ENCODE results near the gene MRPS31. TPM values are rescaled to one million over a fixed set of nuclear protein-coding genes. Genes with fewer than 3 reads are reported as not detected.

Gene MRPS31
- total RNA-seq, 2 experiments from 2014 or later = 45.8 to 46.1 TPM

GRCh38 chr13:40801255-40802217 lies 30.5 kb upstream of the MRPS31 start:
- H3K27ac Mint-ChIP-seq = no peak overlapping the region
- intact Hi-C loops (cut with DNase I, micrococcal nuclease) = no loop called here
- CTCF ChIA-PET = interaction anchor here (0.7 to 1.3 kb wide), 2 partner anchors 207 to 252 kb away, joined by 4 to 6 read pairs; no protein-coding TSS in a partner anchor
- peaks cover 30% of the 10 kb centered on the region for H3K36me3 Mint-ChIP-seq (ENCODE audit: low read depth)
- POLR2A ChIA-PET = no interaction called here
- peaks cover 6% of the 10 kb centered on the region for H3K4me1 Mint-ChIP-seq
- H3K27me3 Mint-ChIP-seq = no peaks in the 10 kb centered on the region
- no peaks in the 10 kb centered on the region for H3K9me3 Mint-ChIP-seq (ENCODE audit: low read depth)
- ATAC-seq = no peak
- H3K4me3 Mint-ChIP-seq = no peak overlapping the region
- no peak for DNase-seq

- Mint-ChIP-seq H3K27me3 (no peaks in the 10 kb centered on the region), H3K4me1 (peaks cover 6% of the 10 kb centered on the region), H3K9me3 (ENCODE audit: low read depth) (no peaks in the 10 kb centered on the region), H3K27ac (no peak overlapping the region), H3K4me3 (no peak overlapping the region), H3K36me3 (ENCODE audit: low read depth) (peaks cover 27% of the 10 kb centered on the region)
- POLR2A ChIA-PET = no interaction called here
- CTCF ChIA-PET = interaction anchor here (1.3 to 1.4 kb wide), 2 partner anchors 23 to 253 kb away, joined by 5 to 6 read pairs; no protein-coding TSS in a partner anchor
- no peak for ATAC-seq
- no peak for DNase-seq
- intact Hi-C loops (cut with DNase I, micrococcal nuclease) = no loop called here
Observed at GRCh38 chr13:40800559-40800958, 29.6 kb upstream of the MRPS31 start.

DNA sequence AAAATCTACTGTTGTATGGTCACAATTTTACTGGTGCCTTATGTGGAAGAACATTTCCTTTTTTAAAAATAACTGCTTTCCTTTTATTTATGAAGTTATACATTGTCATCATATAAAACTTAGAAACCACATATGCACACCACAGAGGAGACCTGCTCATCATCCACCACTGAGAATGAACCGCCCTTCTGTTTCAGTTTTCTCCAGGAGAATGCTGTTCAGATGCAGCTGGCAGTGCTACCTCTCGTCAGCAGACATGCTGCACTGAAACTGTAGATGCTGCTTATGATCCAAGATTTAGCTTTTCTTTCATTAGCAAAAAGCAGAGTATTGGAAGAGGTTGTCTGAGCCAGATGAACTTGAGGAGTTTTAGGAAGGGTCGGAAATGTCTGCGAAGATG lies 28.5 kb upstream of the MRPS31 start:
- CTCF ChIA-PET = interaction anchor here (1.0 to 1.9 kb wide), 3 partner anchors 11 to 22 kb away, joined by 3 to 5 read pairs (median 5); partner anchors contain the start of gene SLC25A15

DNA sequence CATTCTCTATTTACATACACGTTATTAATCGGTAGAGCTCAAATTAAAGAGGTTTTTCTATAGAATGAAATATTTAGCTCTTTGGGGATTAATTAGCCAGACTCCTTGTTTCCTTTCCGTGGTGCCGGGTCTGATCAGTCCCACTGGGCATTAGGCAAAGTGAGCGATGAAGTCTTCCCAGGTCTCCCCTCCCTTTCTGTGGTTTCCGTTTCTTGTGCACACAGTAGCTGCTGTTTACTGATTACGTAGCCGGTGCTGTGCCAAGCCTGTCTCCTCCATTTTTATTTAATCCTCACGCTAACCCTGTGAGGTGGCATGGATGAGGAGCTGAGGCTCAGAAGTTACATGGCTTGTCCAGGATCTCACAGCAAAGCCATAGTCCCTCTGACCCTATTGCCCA lies 27.4 kb upstream of the MRPS31 start:
- H3K9me3 Mint-ChIP-seq (ENCODE audit: low read depth) = no peaks in the 10 kb centered on the region
- peak; percentile 66 for ATAC-seq
- peaks cover 29% of the 10 kb centered on the region for H3K36me3 Mint-ChIP-seq (ENCODE audit: low read depth)
- ChIA-PET CTCF (interaction anchor here (0.7 to 1.9 kb wide), 7 partner anchors 9 to 1348 kb away, joined by 3 to 5 read pairs (median 4); partner anchors contain the start of gene SLC25A15), POLR2A (no interaction called here)
- H3K4me1 Mint-ChIP-seq = peaks cover 6% of the 10 kb centered on the region
- intact Hi-C loops (cut with DNase I, micrococcal nuclease) = no loop called here
- H3K4me3 Mint-ChIP-seq = no peak overlapping the region
- peak overlapping the region; percentile 73 for H3K27ac Mint-ChIP-seq
- H3K27me3 Mint-ChIP-seq = no peaks in the 10 kb centered on the region
- no peak for DNase-seq

More for the DNA sequence above, 28.5 kb upstream of the MRPS31 start:
- intact Hi-C loops (cut with DNase I, micrococcal nuclease) = no loop called here
- peaks cover 6% of the 10 kb centered on the region for H3K4me1 Mint-ChIP-seq
- ATAC-seq (no peak), DNase-seq (no peak)
- POLR2A ChIA-PET = no interaction called here
- H3K9me3 Mint-ChIP-seq (ENCODE audit: low read depth) = no peaks in the 10 kb centered on the region
- H3K4me3 Mint-ChIP-seq = no peak overlapping the region
- no peak overlapping the region for H3K27ac Mint-ChIP-seq
- no peaks in the 10 kb centered on the region for H3K27me3 Mint-ChIP-seq
- peaks cover 24% of the 10 kb centered on the region for H3K36me3 Mint-ChIP-seq (ENCODE audit: low read depth)

DNA sequence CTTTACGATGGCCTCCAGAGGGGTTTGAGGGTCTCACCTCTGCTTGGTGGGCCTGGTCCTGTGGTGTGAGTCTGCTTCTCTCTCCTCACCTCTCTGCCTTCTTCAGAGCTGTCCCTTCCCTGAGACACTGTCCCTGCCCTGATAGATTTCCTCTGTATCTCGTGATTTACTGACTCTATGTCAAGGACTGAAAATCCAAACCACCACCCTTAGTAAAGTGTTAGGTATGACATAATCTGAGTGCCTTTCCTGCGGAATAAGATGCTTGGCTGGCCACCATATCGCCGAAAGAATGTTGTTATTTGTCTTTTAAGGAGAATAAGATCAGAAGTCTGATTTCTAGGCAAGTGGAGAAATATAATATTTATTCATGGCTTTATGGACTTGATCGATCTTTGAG lies 25.7 kb upstream of the MRPS31 start:
- CTCF ChIA-PET = no interaction called here
- Mint-ChIP-seq H3K9me3 (ENCODE audit: low read depth) (no peaks in the 10 kb centered on the region), H3K4me3 (no peak overlapping the region), H3K27me3 (no peaks in the 10 kb centered on the region), H3K4me1 (peaks cover 6% of the 10 kb centered on the region), H3K36me3 (ENCODE audit: low read depth) (peaks cover 27% of the 10 kb centered on the region), H3K27ac (no peak overlapping the region)
- POLR2A ChIA-PET = no interaction called here
- intact Hi-C loops (cut with DNase I, micrococcal nuclease) = no loop called here
- DNase-seq = no peak
- no peak for ATAC-seq

GRCh38 chr13:40794414-40795368 lies 23.7 kb upstream of the MRPS31 start:
- CTCF ChIA-PET = no interaction called here

DNA sequence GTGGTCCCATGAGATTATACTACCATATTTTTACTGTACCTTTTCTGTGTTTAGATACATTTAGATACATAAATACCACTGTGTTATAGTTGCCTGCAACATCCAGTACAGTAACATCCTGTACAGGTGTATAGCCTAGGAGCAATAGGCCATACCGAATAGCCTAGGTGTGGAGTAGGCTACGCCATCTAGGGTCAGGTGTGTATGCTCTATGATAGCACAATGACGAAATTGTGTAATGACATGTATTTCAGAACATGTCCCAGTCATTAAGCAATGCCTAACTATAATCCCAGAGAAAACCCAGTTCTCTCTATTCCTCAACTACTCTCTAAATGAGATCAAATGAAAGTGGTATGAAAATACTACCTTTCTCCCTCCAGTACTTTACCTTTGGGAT lies 22.3 kb upstream of the MRPS31 start:
- H3K27me3 Mint-ChIP-seq = no peaks in the 10 kb centered on the region
- peaks cover 14% of the 10 kb centered on the region for H3K36me3 Mint-ChIP-seq (ENCODE audit: low read depth)
- intact Hi-C loops (cut with DNase I, micrococcal nuclease) = no loop called here
- ATAC-seq (no peak), DNase-seq (no peak)
- H3K4me3 Mint-ChIP-seq = no peak overlapping the region
- H3K4me1 Mint-ChIP-seq = peaks cover 8% of the 10 kb centered on the region
- ChIA-PET POLR2A (no interaction called here), CTCF (no interaction called here)
- H3K27ac Mint-ChIP-seq = no peak overlapping the region
- no peaks in the 10 kb centered on the region for H3K9me3 Mint-ChIP-seq (ENCODE audit: low read depth)

More at GRCh38 chr13:40794414-40795368, 23.7 kb upstream of the MRPS31 start:
- no peak for ATAC-seq
- H3K36me3 Mint-ChIP-seq (ENCODE audit: low read depth) = peaks cover 24% of the 10 kb centered on the region
- no peak overlapping the region for H3K4me3 Mint-ChIP-seq
- DNase-seq = peak; percentile 31
- H3K27me3 Mint-ChIP-seq = no peaks in the 10 kb centered on the region
- intact Hi-C loops (cut with DNase I, micrococcal nuclease) = no loop called here
- POLR2A ChIA-PET = no interaction called here
- no peaks in the 10 kb centered on the region for H3K9me3 Mint-ChIP-seq (ENCODE audit: low read depth)
- H3K27ac Mint-ChIP-seq = no peak overlapping the region
- H3K4me1 Mint-ChIP-seq = peaks cover 10% of the 10 kb centered on the region

DNA sequence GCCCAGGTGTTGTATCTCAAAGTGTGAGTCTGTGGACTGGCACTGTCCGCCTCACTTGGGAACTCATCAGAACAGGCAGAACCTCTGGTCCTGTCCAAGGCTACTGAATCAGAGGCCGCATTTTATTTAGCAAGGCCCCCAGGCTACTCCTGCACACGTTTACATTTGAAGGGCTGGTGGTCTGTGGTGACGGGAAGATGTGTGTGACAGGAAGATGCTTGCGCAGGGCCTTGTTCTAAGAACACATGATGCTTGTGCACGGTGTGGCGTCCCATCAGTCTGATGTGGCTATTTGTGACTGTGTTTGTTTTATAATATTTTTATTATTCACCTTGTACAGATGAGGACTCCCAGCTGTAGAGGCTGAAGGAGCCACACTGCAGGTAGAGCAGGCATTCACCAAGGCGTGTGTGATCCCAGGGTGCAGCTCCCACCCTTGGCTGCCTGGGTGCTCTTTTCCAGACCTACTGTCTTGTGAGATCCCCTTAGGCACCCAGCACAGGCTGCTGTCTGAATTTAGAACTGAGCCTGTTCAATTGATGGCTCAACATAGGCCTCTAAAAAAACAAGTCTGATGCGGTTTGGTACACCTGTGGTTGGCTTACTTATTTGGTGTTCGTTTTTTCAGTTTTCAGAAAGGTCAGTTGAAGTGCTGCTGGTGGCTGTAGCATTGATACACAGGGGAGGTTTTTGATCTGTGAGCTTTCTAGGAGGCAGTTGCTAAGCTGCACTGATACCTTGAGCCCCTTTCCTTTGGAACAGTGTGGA lies 21.5 kb upstream of the MRPS31 start:
- Mint-ChIP-seq H3K4me3 (no peak overlapping the region), H3K9me3 (ENCODE audit: low read depth) (no peaks in the 10 kb centered on the region), H3K4me1 (peaks cover 13% of the 10 kb centered on the region), H3K27me3 (no peaks in the 10 kb centered on the region), H3K36me3 (ENCODE audit: low read depth) (peaks cover 14% of the 10 kb centered on the region), H3K27ac (no peak overlapping the region)
- DNase-seq (no peak), ATAC-seq (no peak)
- ChIA-PET POLR2A (no interaction called here), CTCF (no interaction called here)
- intact Hi-C loops (cut with DNase I, micrococcal nuclease) = no loop called here

DNA sequence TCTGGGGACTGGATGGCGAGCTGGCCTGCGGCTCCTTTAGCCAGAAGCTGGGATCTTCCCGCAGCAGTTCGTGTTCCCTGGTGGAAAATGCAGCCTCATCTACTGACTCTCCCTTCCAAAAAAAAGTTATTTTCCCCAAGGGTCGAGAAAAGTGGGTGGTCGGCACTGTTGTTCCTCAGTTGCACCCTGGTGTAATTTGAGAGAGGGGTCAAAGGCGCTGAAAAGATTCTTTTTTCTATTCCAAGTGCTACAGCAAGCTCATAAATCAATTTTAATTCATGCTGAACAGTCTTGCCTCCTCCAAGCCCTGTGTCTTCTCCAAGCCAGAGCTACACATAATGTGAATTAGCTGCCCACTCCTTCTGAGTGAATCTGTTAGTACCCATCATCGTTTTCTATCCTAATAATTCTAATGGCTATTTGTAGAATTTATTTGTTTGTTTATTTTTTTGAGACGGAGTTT lies 19.2 kb upstream of the MRPS31 start:
- peak overlapping the region; percentile 82 for H3K4me3 Mint-ChIP-seq
- DNase-seq (no peak), ATAC-seq (no peak)
- ChIA-PET CTCF (interaction anchor here (0.7 to 3.1 kb wide), 4 partner anchors 12 to 222 kb away, joined by 3 to 21 read pairs (median 4); no protein-coding TSS in a partner anchor), POLR2A (no interaction called here)
- peaks cover 11% of the 10 kb centered on the region for H3K36me3 Mint-ChIP-seq (ENCODE audit: low read depth)
- no peaks in the 10 kb centered on the region for H3K27me3 Mint-ChIP-seq
- H3K27ac Mint-ChIP-seq = peak overlapping the region; percentile 70
- intact Hi-C loops (cut with DNase I, micrococcal nuclease) = no loop called here
- no peaks in the 10 kb centered on the region for H3K9me3 Mint-ChIP-seq (ENCODE audit: low read depth)
- H3K4me1 Mint-ChIP-seq = peaks cover 27% of the 10 kb centered on the region

- H3K27ac Mint-ChIP-seq = peak within 1 kb of the TSS; percentile 83
- H3K4me1 Mint-ChIP-seq = peaks cover 27% of the 10 kb centered on the region
- ATAC-seq (peak; percentile 79), DNase-seq (peak; percentile 79)
- H3K27me3 Mint-ChIP-seq = no peaks in the 10 kb centered on the region
- intact Hi-C loops (cut with DNase I, micrococcal nuclease) = loop anchor here in 1 of 2 experiments (1.0 to 5.0 kb wide), 2 partner anchors 18 to 228 kb away; partner anchors contain the start of genes ELF1 and MRPS31
- POLR2A ChIA-PET = no interaction called here
- CTCF ChIA-PET = interaction anchor here (0.7 to 3.1 kb wide), 6 partner anchors 10 to 223 kb away, joined by 3 to 21 read pairs (median 5); no protein-coding TSS in a partner anchor
- peak within 1 kb of the TSS; percentile 82 for H3K4me3 Mint-ChIP-seq
- no peaks in the 10 kb centered on the region for H3K9me3 Mint-ChIP-seq (ENCODE audit: low read depth)
- H3K36me3 Mint-ChIP-seq (ENCODE audit: low read depth) = peaks cover 9% of the 10 kb centered on the region
Observed at GRCh38 chr13:40789275-40790153, 18.5 kb upstream of the MRPS31 start, which contains the start of gene SLC25A15. Gene SLC25A15 (plus strand): TSS chr13:40789611. CDS start chr13:40793227, 3,616 bp downstream.
